Spleen (tissue), 7 donors: ENCODE measurements around the gene TMCC3.

Experiments
- POLR2A ChIP-seq, 3 donors: fragments of 450-650 bp; IDR thresholded peaks; one replicate each; pipeline ENCODE4 v1.5.1; 2017; ENCODE audit warnings: antibody characterized with exemption in 3 of 3, mild to moderate bottlenecking in 1 of 3
- TF ChIP-seq, protein P1 (sequence below), 11 experiments: fragments of 200-600 bp in 7 of 11; fragments of 450-650 bp in 4 of 11; sonication (generic) in 4 of 11; IDR thresholded peaks in 8 of 11; conservative IDR thresholded peaks in 3 of 11; 1 replicate in 7 of 11; 2 replicates in 4 of 11; pipeline versions ENCODE4 v1.4.0 to v1.8.0; 2016 to 2021; ENCODE audit warnings: antibody characterized with exemption in 11 of 11, inconsistent platforms in 4 of 11, mild to moderate bottlenecking in 1 of 11
- donor health status: DM: no; HTN: no; CAD: no; lungs with moderate emphysema.
- donor health status: DM: no; HTN: no; CAD: no.
- donor health status: DM: no; HTN: no; CAD: no.

DNA sequence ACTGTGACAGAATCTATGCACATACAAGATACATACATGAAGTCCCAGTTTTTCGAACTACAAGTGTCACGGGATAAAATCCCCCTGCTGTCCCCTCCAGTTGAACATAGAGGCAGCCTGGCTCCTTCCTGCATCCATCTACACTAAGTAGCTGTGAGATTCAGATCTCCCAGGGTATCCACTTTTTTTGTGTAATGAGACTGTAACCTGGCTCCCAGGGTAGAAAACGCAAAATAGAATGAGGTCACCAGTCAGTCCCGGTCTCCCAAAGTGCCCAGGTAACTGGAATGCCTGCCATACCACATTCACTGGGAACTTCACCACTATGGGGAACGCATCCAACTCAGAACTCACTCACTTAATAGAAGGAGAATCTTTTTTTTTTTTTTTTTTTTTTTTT is 67.8 kb downstream of the TMCC3 start:
- TF ChIP-seq, protein P1, sequence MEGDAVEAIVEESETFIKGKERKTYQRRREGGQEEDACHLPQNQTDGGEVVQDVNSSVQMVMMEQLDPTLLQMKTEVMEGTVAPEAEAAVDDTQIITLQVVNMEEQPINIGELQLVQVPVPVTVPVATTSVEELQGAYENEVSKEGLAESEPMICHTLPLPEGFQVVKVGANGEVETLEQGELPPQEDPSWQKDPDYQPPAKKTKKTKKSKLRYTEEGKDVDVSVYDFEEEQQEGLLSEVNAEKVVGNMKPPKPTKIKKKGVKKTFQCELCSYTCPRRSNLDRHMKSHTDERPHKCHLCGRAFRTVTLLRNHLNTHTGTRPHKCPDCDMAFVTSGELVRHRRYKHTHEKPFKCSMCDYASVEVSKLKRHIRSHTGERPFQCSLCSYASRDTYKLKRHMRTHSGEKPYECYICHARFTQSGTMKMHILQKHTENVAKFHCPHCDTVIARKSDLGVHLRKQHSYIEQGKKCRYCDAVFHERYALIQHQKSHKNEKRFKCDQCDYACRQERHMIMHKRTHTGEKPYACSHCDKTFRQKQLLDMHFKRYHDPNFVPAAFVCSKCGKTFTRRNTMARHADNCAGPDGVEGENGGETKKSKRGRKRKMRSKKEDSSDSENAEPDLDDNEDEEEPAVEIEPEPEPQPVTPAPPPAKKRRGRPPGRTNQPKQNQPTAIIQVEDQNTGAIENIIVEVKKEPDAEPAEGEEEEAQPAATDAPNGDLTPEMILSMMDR (IDR thresholded peaks at IDR 0.05 in 8 of 11, conservative IDR thresholded peaks at IDR 0.05 in 3 of 11): no peak
- TF ChIP-seq POLR2A (IDR thresholded peaks at IDR 0.05): no peak
